B cell (primary cell): ENCODE results near the gene SLC25A26.

Experiments
- EZH2 ChIP-seq: IDR thresholded peaks from 2 replicates; pipeline ENCODE4 v1.6.1; 2012; ENCODE audit warnings: borderline replicate concordance, low read depth, mild to moderate bottlenecking, moderate library complexity, low read length; ENCODE audit not compliant: insufficient read depth, poor library complexity, severe bottlenecking
- TF ChIP-seq, protein P1 (sequence below): fragments of 200-600 bp; IDR thresholded peaks from one replicate; pipeline ENCODE4 v1.8.0; 2022; ENCODE audit warnings: antibody characterized with exemption, mild to moderate bottlenecking

- TF ChIP-seq, protein P1, sequence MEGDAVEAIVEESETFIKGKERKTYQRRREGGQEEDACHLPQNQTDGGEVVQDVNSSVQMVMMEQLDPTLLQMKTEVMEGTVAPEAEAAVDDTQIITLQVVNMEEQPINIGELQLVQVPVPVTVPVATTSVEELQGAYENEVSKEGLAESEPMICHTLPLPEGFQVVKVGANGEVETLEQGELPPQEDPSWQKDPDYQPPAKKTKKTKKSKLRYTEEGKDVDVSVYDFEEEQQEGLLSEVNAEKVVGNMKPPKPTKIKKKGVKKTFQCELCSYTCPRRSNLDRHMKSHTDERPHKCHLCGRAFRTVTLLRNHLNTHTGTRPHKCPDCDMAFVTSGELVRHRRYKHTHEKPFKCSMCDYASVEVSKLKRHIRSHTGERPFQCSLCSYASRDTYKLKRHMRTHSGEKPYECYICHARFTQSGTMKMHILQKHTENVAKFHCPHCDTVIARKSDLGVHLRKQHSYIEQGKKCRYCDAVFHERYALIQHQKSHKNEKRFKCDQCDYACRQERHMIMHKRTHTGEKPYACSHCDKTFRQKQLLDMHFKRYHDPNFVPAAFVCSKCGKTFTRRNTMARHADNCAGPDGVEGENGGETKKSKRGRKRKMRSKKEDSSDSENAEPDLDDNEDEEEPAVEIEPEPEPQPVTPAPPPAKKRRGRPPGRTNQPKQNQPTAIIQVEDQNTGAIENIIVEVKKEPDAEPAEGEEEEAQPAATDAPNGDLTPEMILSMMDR = no peak
- no peak for TF ChIP-seq EZH2
Measured at GRCh38 chr3:66404197-66404596, 183.4 kb downstream of the SLC25A26 start.
